Gastroesophageal sphincter (tissue), 3 donors: ENCODE measurements around the gene C17orf67.

Experiments used
- POLR2A ChIP-seq, 2 donors: fragments of 450-650 bp; IDR thresholded peaks; one replicate each; pipeline ENCODE4 v1.6.1; 2017; ENCODE audit warnings: antibody characterized with exemption in 2 of 2, mild to moderate bottlenecking in 2 of 2, moderate library complexity in 1 of 2
- POLR2AphosphoS5 ChIP-seq: sonication (generic); formaldehyde crosslinking; IDR thresholded peaks from one replicate; pipeline ENCODE4 v1.6.1; 2017; ENCODE audit warnings: antibody characterized with exemption
- TF ChIP-seq, protein P1 (sequence below), 4 experiments: fragments of 200-600 bp in 2 of 4; fragments of 450-650 bp in 2 of 4; sonication (generic) in 1 of 4; IDR thresholded peaks; one replicate each; pipeline ENCODE4 v1.5.1; 2017 to 2019; ENCODE audit warnings: antibody characterized with exemption in 4 of 4, mild to moderate bottlenecking in 2 of 4, moderate library complexity in 2 of 4

DNA sequence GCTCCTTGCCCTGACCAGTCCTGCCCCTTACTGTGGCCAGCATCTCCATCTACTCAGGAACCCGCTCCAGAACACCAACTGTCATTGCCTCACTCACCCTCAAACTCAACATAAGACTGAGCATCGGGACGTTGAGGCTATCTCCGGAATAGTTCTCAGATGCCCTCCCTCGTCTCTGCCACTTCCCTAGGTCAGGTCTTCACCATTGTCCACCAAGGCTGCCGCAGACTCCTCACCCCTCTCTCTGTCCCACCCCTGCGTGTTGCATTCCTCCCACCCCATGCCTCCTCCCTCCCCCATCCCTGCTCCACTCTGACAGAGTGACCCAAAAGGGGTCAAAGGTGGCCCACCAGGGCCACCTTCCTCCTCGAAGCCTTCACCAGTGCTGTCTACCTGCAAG, 37.2 kb downstream of the C17orf67 start:
- TF ChIP-seq, protein P1, sequence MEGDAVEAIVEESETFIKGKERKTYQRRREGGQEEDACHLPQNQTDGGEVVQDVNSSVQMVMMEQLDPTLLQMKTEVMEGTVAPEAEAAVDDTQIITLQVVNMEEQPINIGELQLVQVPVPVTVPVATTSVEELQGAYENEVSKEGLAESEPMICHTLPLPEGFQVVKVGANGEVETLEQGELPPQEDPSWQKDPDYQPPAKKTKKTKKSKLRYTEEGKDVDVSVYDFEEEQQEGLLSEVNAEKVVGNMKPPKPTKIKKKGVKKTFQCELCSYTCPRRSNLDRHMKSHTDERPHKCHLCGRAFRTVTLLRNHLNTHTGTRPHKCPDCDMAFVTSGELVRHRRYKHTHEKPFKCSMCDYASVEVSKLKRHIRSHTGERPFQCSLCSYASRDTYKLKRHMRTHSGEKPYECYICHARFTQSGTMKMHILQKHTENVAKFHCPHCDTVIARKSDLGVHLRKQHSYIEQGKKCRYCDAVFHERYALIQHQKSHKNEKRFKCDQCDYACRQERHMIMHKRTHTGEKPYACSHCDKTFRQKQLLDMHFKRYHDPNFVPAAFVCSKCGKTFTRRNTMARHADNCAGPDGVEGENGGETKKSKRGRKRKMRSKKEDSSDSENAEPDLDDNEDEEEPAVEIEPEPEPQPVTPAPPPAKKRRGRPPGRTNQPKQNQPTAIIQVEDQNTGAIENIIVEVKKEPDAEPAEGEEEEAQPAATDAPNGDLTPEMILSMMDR (IDR thresholded peaks at IDR 0.05), result no peak
- TF ChIP-seq POLR2A (IDR thresholded peaks at IDR 0.05) (no peak), POLR2AphosphoS5 (no peak)
